K562 (cell line): ENCODE data around the gene FES.
A peak's percentile ranks its signal among the peaks of the same experiment; 100 is the strongest.

Experiments
- XRCC3 ChIP-seq: fragments of 450-650 bp; IDR thresholded peaks from 2 replicates; pipeline ENCODE4 v1.6.1; 2017; ENCODE audit warnings: mild to moderate bottlenecking, moderate library complexity
- TF ChIP-seq, protein P1 (sequence below), 3 experiments: IDR thresholded peaks in 2 of 3; conservative IDR thresholded peaks in 1 of 3; 2 replicates each; pipeline ENCODE4 v1.5.1; 2011 to 2012; ENCODE audit warnings: low read length in 3 of 3, mild to moderate bottlenecking in 3 of 3, control low read depth in 2 of 3, improper control_type of control experiment in 1 of 3, inconsistent platforms in 1 of 3, low read depth in 1 of 3, mixed read lengths in 1 of 3, moderate library complexity in 1 of 3; ENCODE audit not compliant: insufficient read depth in 2 of 3

DNA sequence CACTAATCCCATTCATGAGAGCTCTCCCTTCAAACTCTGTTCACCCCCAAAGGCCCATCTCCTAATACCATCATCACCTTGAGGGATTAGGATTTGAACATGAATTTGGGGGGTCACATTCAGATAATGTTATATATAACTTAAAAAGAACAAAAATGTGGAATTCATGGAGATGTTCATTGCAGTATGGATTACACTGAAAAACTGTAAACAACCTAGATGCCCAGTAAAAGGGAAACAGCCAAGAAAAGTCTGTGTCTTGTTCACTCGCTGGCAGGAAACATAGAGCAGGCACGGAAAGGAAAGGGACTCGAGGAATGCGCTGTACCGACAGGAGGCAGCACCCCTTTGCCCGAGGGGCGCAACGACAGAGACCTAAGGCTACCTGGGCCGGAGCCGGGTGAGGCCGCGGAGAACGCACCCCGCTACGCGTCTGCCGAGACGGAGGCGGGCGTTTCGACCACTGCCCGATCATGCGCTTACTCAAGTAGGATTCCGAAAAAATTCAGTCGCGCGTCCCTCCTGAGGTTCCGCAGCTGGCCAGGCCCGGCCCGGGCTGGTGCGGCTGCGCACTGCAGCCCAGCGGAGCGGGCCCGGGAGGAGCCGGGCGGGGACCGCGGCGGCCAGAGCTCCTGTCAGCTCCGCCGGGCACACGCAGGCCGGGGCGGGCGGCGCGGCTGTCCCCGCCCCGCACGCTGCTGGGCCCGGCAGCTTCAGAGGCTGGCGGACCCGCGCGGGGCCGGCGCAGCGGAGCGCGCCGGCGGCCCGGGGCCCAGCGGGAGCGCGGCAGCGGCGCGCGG, 17.9 kb downstream of the FES start:
- TF ChIP-seq, protein P1, sequence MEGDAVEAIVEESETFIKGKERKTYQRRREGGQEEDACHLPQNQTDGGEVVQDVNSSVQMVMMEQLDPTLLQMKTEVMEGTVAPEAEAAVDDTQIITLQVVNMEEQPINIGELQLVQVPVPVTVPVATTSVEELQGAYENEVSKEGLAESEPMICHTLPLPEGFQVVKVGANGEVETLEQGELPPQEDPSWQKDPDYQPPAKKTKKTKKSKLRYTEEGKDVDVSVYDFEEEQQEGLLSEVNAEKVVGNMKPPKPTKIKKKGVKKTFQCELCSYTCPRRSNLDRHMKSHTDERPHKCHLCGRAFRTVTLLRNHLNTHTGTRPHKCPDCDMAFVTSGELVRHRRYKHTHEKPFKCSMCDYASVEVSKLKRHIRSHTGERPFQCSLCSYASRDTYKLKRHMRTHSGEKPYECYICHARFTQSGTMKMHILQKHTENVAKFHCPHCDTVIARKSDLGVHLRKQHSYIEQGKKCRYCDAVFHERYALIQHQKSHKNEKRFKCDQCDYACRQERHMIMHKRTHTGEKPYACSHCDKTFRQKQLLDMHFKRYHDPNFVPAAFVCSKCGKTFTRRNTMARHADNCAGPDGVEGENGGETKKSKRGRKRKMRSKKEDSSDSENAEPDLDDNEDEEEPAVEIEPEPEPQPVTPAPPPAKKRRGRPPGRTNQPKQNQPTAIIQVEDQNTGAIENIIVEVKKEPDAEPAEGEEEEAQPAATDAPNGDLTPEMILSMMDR (IDR thresholded peaks at IDR 0.05 in 2 of 3, conservative IDR thresholded peaks at IDR 0.05 in 1 of 3; ENCODE audit: insufficient read depth in 2 of 3, low read depth in 1 of 3, low read length in 3 of 3) = peak; percentile 61 to 77 (median 69)
- TF ChIP-seq XRCC3 = no peak
